Adipocyte (in vitro differentiated cells): ENCODE results near the gene OR2G6.

Experiments
- DNase-seq: peaks from one replicate; pipeline ENCODE4 v3.0.0-alpha.2; 2015; ENCODE audit warnings: low read depth
- H3K27me3 ChIP-seq: replicated peaks from 2 replicates; pipeline ENCODE4 v1.7.0; 2013; ENCODE audit warnings: mild to moderate bottlenecking, low read length, moderate library complexity; ENCODE audit not compliant: control insufficient read depth, insufficient read depth
- H3K36me3 ChIP-seq: 2 replicates; pipeline ENCODE4 v1.7.0; 2013; ENCODE audit warnings: low read length, mild to moderate bottlenecking, moderate library complexity; ENCODE audit not compliant: control insufficient read depth, insufficient read depth, severe bottlenecking
- H3K4me1 ChIP-seq: 2 replicates; pipeline ENCODE4 v1.7.0; 2013; ENCODE audit warnings: mild to moderate bottlenecking, low read length, moderate library complexity; ENCODE audit not compliant: control insufficient read depth, insufficient read depth
- H3K4me3 ChIP-seq: 2 replicates; pipeline ENCODE4 v1.7.0; 2013; ENCODE audit warnings: mild to moderate bottlenecking, low read length, moderate library complexity
- H3K9ac ChIP-seq: 2 replicates; pipeline ENCODE4 v1.7.0; 2013; ENCODE audit warnings: mild to moderate bottlenecking, low read length, moderate library complexity
- H3K9me3 ChIP-seq: 2 replicates; pipeline ENCODE4 v1.7.0; 2013; ENCODE audit warnings: mild to moderate bottlenecking, low read length, moderate library complexity; ENCODE audit not compliant: control insufficient read depth

Gene OR2G6

DNA sequence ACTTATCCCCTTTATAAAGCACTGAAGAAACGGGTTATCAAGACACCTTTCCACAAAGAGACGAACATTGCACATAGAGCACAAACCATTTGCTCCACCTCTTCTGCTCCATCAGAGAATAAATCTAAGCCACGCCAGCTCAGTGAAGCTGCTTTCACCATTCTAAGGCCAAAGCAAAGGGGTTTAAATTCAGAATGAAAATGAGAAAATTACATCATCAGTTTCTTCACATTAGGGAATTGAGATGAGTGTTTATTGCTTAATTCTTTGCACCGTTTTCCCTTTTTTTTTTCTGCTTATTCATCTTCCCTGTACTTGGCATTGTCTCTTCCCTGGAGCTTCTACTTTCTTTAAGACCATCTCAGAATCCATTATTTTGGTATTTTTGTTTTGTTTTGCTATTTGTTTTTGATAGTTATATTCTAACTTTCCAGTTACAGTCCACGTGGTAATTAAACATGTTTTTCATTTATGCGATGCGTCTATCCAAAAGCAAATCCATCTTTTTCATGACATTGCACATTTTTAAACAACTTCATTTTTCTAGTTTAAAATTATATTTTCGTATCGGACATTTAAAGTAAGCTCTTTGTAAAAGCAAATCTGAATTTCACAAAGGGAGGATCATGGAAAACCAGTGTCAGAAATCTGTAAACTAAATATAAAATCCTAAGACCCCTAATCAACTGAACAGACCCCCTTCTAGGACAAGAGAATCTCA lies 68.5 kb downstream of the OR2G6 start:
- Histone ChIP-seq H3K9ac (no peak overlapping the region), H3K9me3 (peaks cover 5% of the 10 kb centered on the region), H3K4me3 (no peak overlapping the region), H3K36me3 (no peaks in the 10 kb centered on the region), H3K27me3 (no peaks in the 10 kb centered on the region), H3K4me1 (no peaks in the 10 kb centered on the region)
- no peak for DNase-seq
